Testis (tissue), 2 donors: ENCODE data around the gene MRNIP.

Experiments
- CTCF ChIP-seq, 3 experiments: fragments of 450-650 bp in 2 of 3; fragments of 200-600 bp in 1 of 3; sonication (generic) in 1 of 3; IDR thresholded peaks; one replicate each; pipeline ENCODE4 v1.5.1; 2016 to 2019; ENCODE audit warnings: antibody characterized with exemption in 3 of 3, mild to moderate bottlenecking in 2 of 3, moderate library complexity in 1 of 3
- POLR2A ChIP-seq: fragments of 450-650 bp; IDR thresholded peaks from one replicate; pipeline ENCODE4 v1.6.1; 2017; ENCODE audit warnings: antibody characterized with exemption, mild to moderate bottlenecking, moderate library complexity

- TF ChIP-seq CTCF (IDR thresholded peaks at IDR 0.05) (no peak), POLR2A (peak; percentile 13)
These were observed 39.8 kb downstream of the MRNIP start for GRCh38 chr5:179818746-179819295.
